ENCODE data around the gene ANXA3. TPM values are rescaled to one million over a fixed set of nuclear protein-coding genes. Genes with fewer than 3 reads are reported as not detected.

Gene ANXA3
- polyA plus RNA-seq, 1 donor from 2014 or later: 0.27 TPM

GRCh38 chr4:78622253-78622979 lies 70.8 kb downstream of the ANXA3 start:
- Histone ChIP-seq H3K4me3 (ENCODE audit: low read length) (no peak overlapping the region), H3K27me3 (ENCODE audit: insufficient read depth, low read depth, low read length) (no peaks in the 10 kb centered on the region), H3K27ac (ENCODE audit: low read length) (no peak overlapping the region), H3K9me3 (ENCODE audit: low read length) (no peaks in the 10 kb centered on the region), H3K36me3 (ENCODE audit: insufficient read depth, low read length) (no peaks in the 10 kb centered on the region), H3K9me2 (ENCODE audit: insufficient read depth, low read length) (no peaks in the 10 kb centered on the region), H3K79me2 (replicated peaks; ENCODE audit: insufficient read depth, low read length) (no peaks in the 10 kb centered on the region), H4K20me1 (ENCODE audit: insufficient read depth) (no peaks in the 10 kb centered on the region), H3F3A (ENCODE audit: insufficient read depth, low read length, poor library complexity, severe bottlenecking) (no peaks in the 10 kb centered on the region), H2AFZ (ENCODE audit: low read depth, low read length) (no peak overlapping the region), H3K4me2 (ENCODE audit: low read length) (no peak overlapping the region), H3K9ac (ENCODE audit: low read length) (no peak overlapping the region)
- TF ChIP-seq SMC3 (conservative IDR thresholded peaks at IDR 0.05; ENCODE audit: poor library complexity): no peak
- no peak for TF ChIP-seq POLR2AphosphoS5 (IDR thresholded peaks at IDR 0.05)
- TF ChIP-seq CTCF (IDR thresholded peaks at IDR 0.05; ENCODE audit: poor library complexity, severe bottlenecking): no peak
- TF ChIP-seq REST (IDR thresholded peaks at IDR 0.05; ENCODE audit: borderline replicate concordance): no peak
- no peak for TF ChIP-seq EZH2 (IDR thresholded peaks at IDR 0.05; ENCODE audit: borderline replicate concordance, insufficient read depth, low read length, poor library complexity, severe bottlenecking)
- no peak for TF ChIP-seq RAD21 (conservative IDR thresholded peaks at IDR 0.05)
- no peak for TF ChIP-seq MXI1 (conservative IDR thresholded peaks at IDR 0.05; ENCODE audit: poor library complexity, severe bottlenecking)
- TF ChIP-seq TAF1 (IDR thresholded peaks at IDR 0.05; ENCODE audit: low read depth): no peak

GRCh38 chr4:78624048-78624447 lies 72.5 kb downstream of the ANXA3 start:
- Histone ChIP-seq H3F3A (ENCODE audit: insufficient read depth, low read length, poor library complexity, severe bottlenecking) (no peaks in the 10 kb centered on the region), H3K9me2 (ENCODE audit: insufficient read depth, low read length) (no peaks in the 10 kb centered on the region), H3K79me2 (replicated peaks; ENCODE audit: insufficient read depth, low read length) (no peaks in the 10 kb centered on the region), H3K9ac (ENCODE audit: low read length) (no peak overlapping the region), H3K27me3 (ENCODE audit: insufficient read depth, low read depth, low read length) (no peaks in the 10 kb centered on the region), H3K27ac (ENCODE audit: low read length) (no peak overlapping the region), H3K36me3 (ENCODE audit: insufficient read depth, low read length) (no peaks in the 10 kb centered on the region), H4K20me1 (ENCODE audit: insufficient read depth) (no peaks in the 10 kb centered on the region), H2AFZ (ENCODE audit: low read depth, low read length) (no peak overlapping the region), H3K9me3 (ENCODE audit: low read length) (no peaks in the 10 kb centered on the region), H3K4me3 (ENCODE audit: low read length) (no peak overlapping the region), H3K4me2 (ENCODE audit: low read length) (no peak overlapping the region)
- TF ChIP-seq POLR2AphosphoS5 (IDR thresholded peaks at IDR 0.05) (no peak), EP300 (conservative IDR thresholded peaks at IDR 0.05; ENCODE audit: poor library complexity, severe bottlenecking) (no peak), MXI1 (conservative IDR thresholded peaks at IDR 0.05; ENCODE audit: poor library complexity, severe bottlenecking) (no peak), TAF1 (IDR thresholded peaks at IDR 0.05; ENCODE audit: low read depth) (no peak), REST (IDR thresholded peaks at IDR 0.05; ENCODE audit: borderline replicate concordance) (no peak), SMC3 (conservative IDR thresholded peaks at IDR 0.05; ENCODE audit: poor library complexity) (no peak), RAD21 (conservative IDR thresholded peaks at IDR 0.05) (no peak), EZH2 (IDR thresholded peaks at IDR 0.05; ENCODE audit: borderline replicate concordance, insufficient read depth, low read length, poor library complexity, severe bottlenecking) (no peak), CTCF (IDR thresholded peaks at IDR 0.05; ENCODE audit: poor library complexity, severe bottlenecking) (no peak)

Data from neural cell (in vitro differentiated cells).